Cerebellar cortex (tissue), 1 donor: ENCODE data around the gene SPPL3.
"Not testable (repeated sequence)": the region's sequence is repeated elsewhere in the genome, so short reads cannot be mapped to it uniquely, and the experiment has no call there.

ENCODE experiments used
- DNase-seq: peaks from one replicate; pipeline ENCODE4 v3.0.0-alpha.2; 2015; ENCODE audit warnings: low spot score

Gene SPPL3

GRCh38 chr12:120920178-120920577 lies 16.0 kb upstream of the SPPL3 start:
- DNase-seq = no peak

- no peak for DNase-seq
Measured at GRCh38 chr12:120917748-120918147, 13.6 kb upstream of the SPPL3 start.

GRCh38 chr12:120916561-120916960 lies 12.4 kb upstream of the SPPL3 start:
- DNase-seq = no peak

GRCh38 chr12:120914794-120915193 lies 10.6 kb upstream of the SPPL3 start:
- no peak for DNase-seq

- DNase-seq = no peak
Measured at GRCh38 chr12:120909633-120910298, 5.6 kb upstream of the SPPL3 start.

- no peak for DNase-seq
Measured at GRCh38 chr12:120905856-120906384, 1.8 kb upstream of the SPPL3 start.

GRCh38 chr12:120903412-120904196 lies 554 bp downstream of the SPPL3 start:
- DNase-seq = peak; percentile 23

- no peak for DNase-seq
Measured at GRCh38 chr12:120902846-120903411, 1.2 kb downstream of the SPPL3 start.

- no peak for DNase-seq
Measured at GRCh38 chr12:120901818-120902217, 2.3 kb downstream of the SPPL3 start.

- not testable (repeated sequence) for DNase-seq
Measured at GRCh38 chr12:120901101-120901500, 3.1 kb downstream of the SPPL3 start.

GRCh38 chr12:120895532-120895931 lies 8.6 kb downstream of the SPPL3 start:
- DNase-seq = no peak

GRCh38 chr12:120892265-120892664 lies 11.9 kb downstream of the SPPL3 start:
- no peak for DNase-seq

GRCh38 chr12:120890963-120891362 lies 13.2 kb downstream of the SPPL3 start:
- no peak for DNase-seq

- DNase-seq = no peak
Measured at GRCh38 chr12:120887253-120888043, 16.7 kb downstream of the SPPL3 start.

GRCh38 chr12:120886199-120887018 lies 17.7 kb downstream of the SPPL3 start:
- no peak for DNase-seq

- no peak for DNase-seq
Measured at GRCh38 chr12:120885521-120885920, 18.6 kb downstream of the SPPL3 start.

GRCh38 chr12:120884644-120885043 lies 19.5 kb downstream of the SPPL3 start:
- DNase-seq = no peak

GRCh38 chr12:120882055-120882555 lies 22.1 kb downstream of the SPPL3 start:
- DNase-seq = no peak

- no peak for DNase-seq
Measured at GRCh38 chr12:120879718-120880300, 24.3 kb downstream of the SPPL3 start.

- DNase-seq = no peak
Measured at GRCh38 chr12:120879102-120879501, 25.1 kb downstream of the SPPL3 start.
